ENCODE measurements around the gene ISM1. TPM values are rescaled to one million over a fixed set of nuclear protein-coding genes. Genes with fewer than 3 reads are reported as not detected.

ISM1 gene
- total RNA-seq, 1 experiment from 2014 or later = 0.20 TPM

- TF ChIP-seq CTCF (conservative IDR thresholded peaks at IDR 0.05) = no peak
- Histone ChIP-seq H4K20me1 (ENCODE audit: control insufficient read depth, insufficient read depth, insufficient read length) (no peaks in the 10 kb centered on the region), H3K14ac (ENCODE audit: insufficient read depth, low read length) (no peak overlapping the region), H4K91ac (ENCODE audit: insufficient read length, low read depth, low read length) (no peak overlapping the region), H2BK20ac (ENCODE audit: low read depth, low read length, poor library complexity, severe bottlenecking) (no peak overlapping the region), H3K23ac (ENCODE audit: insufficient read length, low read depth, low read length) (no peak overlapping the region), H3K9me3 (ENCODE audit: control insufficient read depth, low read depth, low read length) (no peaks in the 10 kb centered on the region), H3K4me2 (ENCODE audit: insufficient read depth, insufficient read length, low read length) (no peak overlapping the region), H3K79me2 (ENCODE audit: insufficient read depth, low read length) (no peaks in the 10 kb centered on the region), H3K4ac (ENCODE audit: low read depth, low read length) (no peak overlapping the region), H2BK5ac (ENCODE audit: insufficient read length, low read length) (no peak overlapping the region), H3T11ph (ENCODE audit: low read length) (no peak overlapping the region), H2BK12ac (ENCODE audit: insufficient read length, low read depth, low read length) (no peak overlapping the region), H2AFZ (ENCODE audit: low read length) (no peak overlapping the region), H3K56ac (ENCODE audit: insufficient read length, low read depth, low read length) (no peak overlapping the region), H2BK120ac (ENCODE audit: low read depth, low read length, poor library complexity, severe bottlenecking) (no peak overlapping the region), H3K23me2 (ENCODE audit: insufficient read length, low read depth, low read length, poor library complexity, severe bottlenecking) (no peaks in the 10 kb centered on the region), H3K4me1 (ENCODE audit: insufficient read depth, low read length) (no peaks in the 10 kb centered on the region), H4K8ac (replicated peaks; ENCODE audit: insufficient read length, low read depth, low read length) (no peak overlapping the region), H3K27me3 (ENCODE audit: insufficient read depth, low read length) (no peaks in the 10 kb centered on the region), H3K18ac (ENCODE audit: insufficient read length, low read depth, low read length) (no peak overlapping the region), H2BK15ac (ENCODE audit: low read depth, low read length) (no peak overlapping the region), H3K79me1 (ENCODE audit: insufficient read depth, low read depth, low read length, poor library complexity, severe bottlenecking) (no peaks in the 10 kb centered on the region), H2AK5ac (ENCODE audit: insufficient read length, low read length) (no peak overlapping the region), H4K5ac (ENCODE audit: insufficient read length, low read depth, low read length) (no peak overlapping the region), H3K27ac (ENCODE audit: insufficient read length, low read depth, low read length) (no peak overlapping the region), H3K9ac (ENCODE audit: extremely low read depth, insufficient read length, low read length) (no peak overlapping the region)
- no CpG with 5 or more reads among the region's 9 CpGs for WGBS (ENCODE audit: extremely low coverage, insufficient read length, low lambda C conversion rate)
- Mint-ChIP-seq H3K4me3 (no peak overlapping the region), H3K27me3 (ENCODE audit: low read depth) (0 out of 2 replicates have a peak, but pooled peaks cover 2% of the 10 kb centered on the region), H3K9me3 (no peaks in the 10 kb centered on the region), H3K4me1 (peaks cover 6 to 10% of the 10 kb centered on the region in 2 experiments), H3K27ac (no peak overlapping the region), H3K36me3 (ENCODE audit: insufficient read depth in 1 of 3, low read depth in 3 of 3) (no peaks in the 10 kb centered on the region)
- DNase-seq = no peak
These were observed 56.7 kb downstream of the ISM1 start for GRCh38 chr20:13277663-13278295.

Measured in H9 (cell line).